Upper lobe of right lung (tissue), 1 donor: Measurements from ENCODE around the gene TAMALIN. TPM values are rescaled to one million over a fixed set of nuclear protein-coding genes. Genes with fewer than 3 reads are reported as not detected.

Experiments
- ATAC-seq: fragments of 200-7000 bp; cut with Tn5 transposase; one replicate; pipeline ENCODE4 v1.9.1; 2020; ENCODE audit warnings: mild to moderate bottlenecking, moderate library complexity
- DNase-seq: peaks from one replicate; pipeline ENCODE4 v3.0.0-alpha.2; 2020
- H3K27ac ChIP-seq: fragments of 200-600 bp; one replicate; pipeline ENCODE4 v1.8.0; 2022
- H3K27me3 ChIP-seq: fragments of 200-600 bp; one replicate; pipeline ENCODE4 v1.8.0; 2022; ENCODE audit warnings: mild to moderate bottlenecking
- H3K36me3 ChIP-seq: fragments of 200-600 bp; one replicate; pipeline ENCODE4 v1.8.0; 2022
- H3K4me1 ChIP-seq: fragments of 200-600 bp; one replicate; pipeline ENCODE4 v1.8.0; 2022
- H3K4me3 ChIP-seq: fragments of 200-600 bp; one replicate; pipeline ENCODE4 v1.8.0; 2022; ENCODE audit warnings: mild to moderate bottlenecking
- H3K9me3 ChIP-seq: fragments of 200-600 bp; one replicate; pipeline ENCODE4 v1.8.0; 2022
- CTCF ChIP-seq: fragments of 200-600 bp; IDR thresholded peaks from one replicate; pipeline ENCODE4 v1.8.0; 2022; ENCODE audit warnings: antibody characterized with exemption
- intact Hi-C: fragments of 100-400 bp; cut with DNase I; formaldehyde crosslinking; loops from one replicate; pipeline ENCODE4 v1.11.0; 2022
- long read RNA-seq: library from polyadenylated mRNA; unstranded; transcript quantifications from one replicate; pipeline ENCODE4 v2.0.0, GENCODE V29; 2021
- total RNA-seq: library from RNA; stranded (reverse); fragmentation: NEBNext Ultra II Directional; extraction: Animal tissue kit (Norgen Biotek cat#: 25700); gene quantifications from one replicate; pipeline ENCODE4 v1.2.1, GENCODE V29; 2021
- donor health status: DM: no; HTN: yes; CAD: no; lungs with severe emphysema.

Gene TAMALIN
- total RNA-seq = 199 TPM
- long read RNA-seq, transcript GRASP-207 (4 exons, 908 nt) = minor isoform, 10 of 417 reads
- long read RNA-seq, transcript GRASP-201 (8 exons, 1,933 nt) = major isoform, 337 of 417 reads
- long read RNA-seq, partial matches to known transcripts = 15 of 417 reads
- long read RNA-seq, other reads (novel, unspliced or antisense) = 51 of 417 reads

GRCh38 chr12:52006726-52007157 lies at the start of gene TAMALIN:
Gene TAMALIN (plus strand): TSS chr12:52006946. CDS start chr12:52007020, 74 bp downstream.
- Histone ChIP-seq H3K4me3 (peak within 1 kb of the TSS; percentile 71), H3K27ac (peak within 1 kb of the TSS; percentile 92), H3K27me3 (no peaks in the 10 kb centered on the region), H3K4me1 (peaks cover 37% of the 10 kb centered on the region), H3K36me3 (peaks cover 9% of the 10 kb centered on the region), H3K9me3 (no peaks in the 10 kb centered on the region)
- peak; percentile 83 for DNase-seq
- no peak for TF ChIP-seq CTCF
- peak; percentile 60 for ATAC-seq
- intact Hi-C loops = no loop called here

- intact Hi-C loops = no loop called here
- H3K9me3 ChIP-seq = no peaks in the 10 kb centered on the region
- H3K27ac ChIP-seq = no peak overlapping the region
- H3K4me3 ChIP-seq = no peak overlapping the region
- H3K4me1 ChIP-seq = peaks cover 62% of the 10 kb centered on the region
- DNase-seq (no peak), ATAC-seq (no peak)
- no peaks in the 10 kb centered on the region for H3K27me3 ChIP-seq
- H3K36me3 ChIP-seq = peaks cover 10% of the 10 kb centered on the region
- no peak for TF ChIP-seq CTCF
Measured at GRCh38 chr12:51958542-51958941, 48.2 kb upstream of the TAMALIN start.

- Histone ChIP-seq H3K36me3 (peaks cover 13% of the 10 kb centered on the region), H3K27ac (no peak overlapping the region), H3K27me3 (no peaks in the 10 kb centered on the region), H3K4me1 (peaks cover 56% of the 10 kb centered on the region), H3K4me3 (no peak overlapping the region), H3K9me3 (no peaks in the 10 kb centered on the region)
- intact Hi-C loops = no loop called here
- TF ChIP-seq CTCF = no peak
- ATAC-seq (peak; percentile 38), DNase-seq (no peak)
Measured at GRCh38 chr12:51959211-51959610, 47.5 kb upstream of the TAMALIN start.

- Histone ChIP-seq H3K4me3 (no peak overlapping the region), H3K4me1 (peaks cover 49% of the 10 kb centered on the region), H3K36me3 (peaks cover 13% of the 10 kb centered on the region), H3K27ac (no peak overlapping the region), H3K27me3 (no peaks in the 10 kb centered on the region), H3K9me3 (no peaks in the 10 kb centered on the region)
- ATAC-seq = no peak
- intact Hi-C loops = no loop called here
- DNase-seq = no peak
- TF ChIP-seq CTCF = no peak
Measured at GRCh38 chr12:51959921-51960320, 46.8 kb upstream of the TAMALIN start.

- ATAC-seq (no peak), DNase-seq (no peak)
- no peak for TF ChIP-seq CTCF
- Histone ChIP-seq H3K27me3 (no peaks in the 10 kb centered on the region), H3K4me3 (no peak overlapping the region), H3K4me1 (peaks cover 43% of the 10 kb centered on the region), H3K9me3 (no peaks in the 10 kb centered on the region), H3K36me3 (peaks cover 13% of the 10 kb centered on the region), H3K27ac (no peak overlapping the region)
- intact Hi-C loops = no loop called here
Measured at GRCh38 chr12:51960488-51960887, 46.3 kb upstream of the TAMALIN start.

GRCh38 chr12:51960890-51961289 lies 45.9 kb upstream of the TAMALIN start:
- no peaks in the 10 kb centered on the region for H3K9me3 ChIP-seq
- H3K4me3 ChIP-seq = no peak overlapping the region
- ATAC-seq (no peak), DNase-seq (no peak)
- no peak overlapping the region for H3K27ac ChIP-seq
- TF ChIP-seq CTCF = no peak
- intact Hi-C loops = no loop called here
- H3K4me1 ChIP-seq = peaks cover 39% of the 10 kb centered on the region
- no peaks in the 10 kb centered on the region for H3K27me3 ChIP-seq
- H3K36me3 ChIP-seq = peaks cover 13% of the 10 kb centered on the region
